K562 (cell line): Measurements from ENCODE around the gene CHCHD1. TPM values are rescaled to one million over a fixed set of nuclear protein-coding genes. Genes with fewer than 3 reads are reported as not detected.
A peak's percentile ranks its signal among the peaks of the same experiment; 100 is the strongest.

Experiments used
- ARID1B ChIP-seq: fragments of 450-650 bp; IDR thresholded peaks from 2 replicates; pipeline ENCODE4 v1.6.1; 2016; ENCODE audit warnings: antibody characterized with exemption, mild to moderate bottlenecking, inconsistent platforms
- CC2D1A ChIP-seq: fragments of 450-650 bp; IDR thresholded peaks from 2 replicates; pipeline ENCODE4 v1.6.1; 2017; ENCODE audit warnings: mild to moderate bottlenecking
- CGGBP1 ChIP-seq: fragments of 250-450 bp; sonication (Bioruptor Pico); IDR thresholded peaks from 2 replicates; pipeline ENCODE4 v1.9.0; 2021; ENCODE audit warnings: mild to moderate bottlenecking
- CUX1 ChIP-seq: fragments of 200-800 bp; sonication (Bioruptor generic); IDR thresholded peaks from 2 replicates; pipeline ENCODE4 v1.6.1; 2016; ENCODE audit warnings: missing genetic modification characterization, missing compliant biosample characterization
- GTF3C2 ChIP-seq: IDR thresholded peaks from 3 replicates; pipeline ENCODE4 v1.6.1; 2011; ENCODE audit warnings: borderline replicate concordance, mild to moderate bottlenecking, moderate library complexity; ENCODE audit not compliant: insufficient read length; ENCODE audit errors: extremely low read depth
- HMBOX1 ChIP-seq: sonication (generic); IDR thresholded peaks from 2 replicates; pipeline ENCODE4 v1.6.1; 2016
- MYNN ChIP-seq, 2 experiments: sonication (generic); formaldehyde crosslinking in 1 of 2; IDR thresholded peaks; 2 replicates each; pipeline versions ENCODE4 v1.5.0 to v1.6.1; 2016 to 2020; ENCODE audit warnings: antibody characterized with exemption in 1 of 2, missing genetic modification reagents in 1 of 2
- ZFP30 ChIP-seq: fragments of 250-450 bp; sonication (Bioruptor Pico); IDR thresholded peaks from 2 replicates; pipeline ENCODE4 v1.8.0; 2022; ENCODE audit warnings: moderate library complexity, mild to moderate bottlenecking, inconsistent platforms, borderline replicate concordance
- ZNF592 ChIP-seq: fragments of 450-650 bp; IDR thresholded peaks from 2 replicates; pipeline ENCODE4 v1.6.1; 2017; ENCODE audit warnings: antibody characterized with exemption, mild to moderate bottlenecking
- ZNF766 ChIP-seq: fragments of 200-800 bp; sonication (Bioruptor generic); conservative IDR thresholded peaks from 2 replicates; pipeline ENCODE4 v1.6.1; 2016; ENCODE audit warnings: missing genetic modification characterization, missing compliant biosample characterization
- polyA plus RNA-seq, 8 experiments: library from polyadenylated mRNA; depleted of rRNA in 4 of 8; stranded (reverse) in 5 of 8; unstranded in 3 of 8; fragments of >200 nt; fragmentation: Nextera tagmentation in 2 of 8; fragmentation: Illumina TruSeq in 1 of 8; extraction: Ambion mirVana in 2 of 8; extraction: Trizol in 1 of 8; gene quantifications; 2 replicates each; pipeline versions ENCODE4 v1.2.1 to v1.2.3, GENCODE V29; 2011 to 2014; ENCODE audit warnings: inconsistent platforms in 1 of 8, missing spikeins in 1 of 8
- total RNA-seq, 7 experiments: library from RNA; depleted of rRNA in 6 of 7; stranded (reverse); fragments of >200 nt in 6 of 7; fragmentation: Illumina TruSeq in 2 of 7; extraction: Trizol in 2 of 7; gene quantifications; 2 replicates each; pipeline versions ENCODE4 v1.2.1 to v1.2.3, GENCODE V29; 2011 to 2021; ENCODE audit warnings: low replicate concordance in 1 of 7

The CHCHD1 gene
- total and polyA plus RNA-seq, 9 of the 15 experiments (the other 6 are each of a cell fraction or from before 2014, with no cell fraction given) = 52.9 to 126 (median 83.4) TPM

GRCh38 chr10:73809061-73809818, 27.4 kb downstream of the CHCHD1 start (continued):
- TF ChIP-seq HMBOX1 = peak; percentile 67
- peak; percentile 68 for TF ChIP-seq ARID1B
- TF ChIP-seq ZNF592 = 0 out of 2 replicates have a peak, but pooled peaks have one; percentile 35
- peak; percentile 61 for TF ChIP-seq ZNF766 (CRISPR knock-in tag)
- no peak for TF ChIP-seq CGGBP1
- TF ChIP-seq CC2D1A = no peak
- TF ChIP-seq ZFP30 (CRISPR knock-in tag) = no peak
- TF ChIP-seq GTF3C2 = no peak
- no peak for TF ChIP-seq MYNN (IDR thresholded peaks at IDR 0.05)
- TF ChIP-seq MYNN (CRISPR knock-in tag; IDR thresholded peaks at IDR 0.05) = no peak
- TF ChIP-seq CUX1 = no peak
